WTC11 (cell line): ENCODE measurements around the gene PSMA7. TPM values are rescaled to one million over a fixed set of nuclear protein-coding genes. Genes with fewer than 3 reads are reported as not detected.
"Not testable (repeated sequence)": the region's sequence is repeated elsewhere in the genome, so short reads cannot be mapped to it uniquely, and the experiment has no call there.

Experiments
- ATAC-seq: fragments of 200-7000 bp; cut with Tn5 transposase; 2 replicates; pipeline ENCODE4 v1.10.0; 2021; ENCODE audit warnings: mild to moderate bottlenecking, moderate library complexity
- CTCF ChIA-PET: fragments of 300-600 bp; sonication (Branson Sonifier 250); formaldehyde crosslinking; loops from one replicate; lab custom pipeline; 2021; ENCODE audit warnings: antibody characterized with exemption; lab: Charles Lee
- POLR2A ChIA-PET: fragments of 350-600 bp; sonication (Branson Sonifier 250); formaldehyde crosslinking; loops from one replicate; lab custom pipeline; 2021; ENCODE audit warnings: antibody characterized with exemption; lab: Charles Lee
- DNase-seq: peaks from one replicate; pipeline ENCODE4 v3.0.0; 2021; ENCODE audit warnings: low spot score
- H3K27ac Mint-ChIP-seq: 2 replicates; pipeline ENCODE4 v1.8.0; 2021; ENCODE audit warnings: mixed read lengths
- H3K27me3 Mint-ChIP-seq: 2 replicates; pipeline ENCODE4 v1.8.0; 2021; ENCODE audit warnings: low read depth, mild to moderate bottlenecking, moderate library complexity, mixed read lengths
- H3K36me3 Mint-ChIP-seq: 2 replicates; pipeline ENCODE4 v1.8.0; 2021; ENCODE audit warnings: mixed read lengths
- H3K4me1 Mint-ChIP-seq: 2 replicates; pipeline ENCODE4 v1.8.0; 2022; ENCODE audit warnings: mixed read lengths
- H3K4me3 Mint-ChIP-seq: 2 replicates; pipeline ENCODE4 v1.8.0; 2021; ENCODE audit warnings: mild to moderate bottlenecking, moderate library complexity, mixed read lengths
- H3K9me3 Mint-ChIP-seq: 2 replicates; pipeline ENCODE4 v1.8.0; 2021; ENCODE audit warnings: mixed read lengths
- CREB1 ChIP-seq: sonication (generic); formaldehyde crosslinking; IDR thresholded peaks from 2 replicates; pipeline ENCODE4 v1.8.0; 2023; ENCODE audit warnings: mild to moderate bottlenecking, missing genetic modification reagents
- E2F4 ChIP-seq: sonication (generic); formaldehyde crosslinking; IDR thresholded peaks from 2 replicates; pipeline ENCODE4 v1.8.1; 2022; ENCODE audit warnings: low read depth, mild to moderate bottlenecking, moderate library complexity, missing genetic modification reagents, borderline replicate concordance
- E2F5 ChIP-seq: sonication (generic); formaldehyde crosslinking; IDR thresholded peaks from 2 replicates; pipeline ENCODE4 v1.8.1; 2022; ENCODE audit warnings: mild to moderate bottlenecking, moderate library complexity, missing genetic modification reagents
- FOXJ3 ChIP-seq: sonication (generic); formaldehyde crosslinking; IDR thresholded peaks from 2 replicates; pipeline ENCODE4 v1.9.0; 2021; ENCODE audit warnings: missing genetic modification reagents, mild to moderate bottlenecking, borderline replicate concordance
- FOXP1 ChIP-seq: sonication (generic); formaldehyde crosslinking; IDR thresholded peaks from 2 replicates; pipeline ENCODE4 v1.8.0; 2022; ENCODE audit warnings: missing genetic modification reagents, mild to moderate bottlenecking, moderate library complexity, borderline replicate concordance
- HMGA2 ChIP-seq: fragments of 250-450 bp; sonication (Bioruptor Pico); IDR thresholded peaks from 2 replicates; pipeline ENCODE4 v1.4.0; 2021; ENCODE audit warnings: mild to moderate bottlenecking, moderate library complexity
- IRF1 ChIP-seq: sonication (generic); formaldehyde crosslinking; IDR thresholded peaks from 2 replicates; pipeline ENCODE4 v1.8.0; 2023; ENCODE audit warnings: missing genetic modification reagents
- MXD4 ChIP-seq: fragments of 250-450 bp; sonication (Bioruptor Pico); IDR thresholded peaks from 2 replicates; pipeline ENCODE4 v1.8.0; 2021; ENCODE audit warnings: mild to moderate bottlenecking, moderate library complexity, borderline replicate concordance
- NR1H2 ChIP-seq: sonication (generic); formaldehyde crosslinking; IDR thresholded peaks from 2 replicates; pipeline ENCODE4 v1.9.0; 2021; ENCODE audit warnings: mild to moderate bottlenecking, moderate library complexity, missing genetic modification reagents
- RELA ChIP-seq: sonication (generic); formaldehyde crosslinking; IDR thresholded peaks from 2 replicates; pipeline ENCODE4 v1.8.1; 2022; ENCODE audit warnings: missing genetic modification reagents, mild to moderate bottlenecking, borderline replicate concordance
- SP1 ChIP-seq: sonication (generic); formaldehyde crosslinking; conservative IDR thresholded peaks from 2 replicates; pipeline ENCODE4 v1.8.1; 2022; ENCODE audit warnings: missing genetic modification reagents
- TEAD1 ChIP-seq: sonication (generic); formaldehyde crosslinking; IDR thresholded peaks from 2 replicates; pipeline ENCODE4 v1.8.0; 2022; ENCODE audit warnings: mild to moderate bottlenecking, missing genetic modification reagents
- ZNF121 ChIP-seq: sonication (generic); formaldehyde crosslinking; IDR thresholded peaks from 2 replicates; pipeline ENCODE4 v1.8.0; 2023; ENCODE audit warnings: missing genetic modification reagents
- ZNF317 ChIP-seq: sonication (generic); formaldehyde crosslinking; IDR thresholded peaks from 2 replicates; pipeline ENCODE4 v1.8.1; 2023; ENCODE audit warnings: low read depth, mild to moderate bottlenecking, moderate library complexity, missing genetic modification reagents, borderline replicate concordance
- total RNA-seq: library from RNA; stranded (reverse); gene quantifications from 3 replicates; pipeline ENCODE4 v1.2.3, GENCODE V29; 2021
- TF ChIP-seq, protein P1 (sequence below): fragments of 250-450 bp; sonication (Bioruptor Pico); IDR thresholded peaks from 2 replicates; pipeline ENCODE4 v1.9.0; 2021; ENCODE audit warnings: mild to moderate bottlenecking
- TF ChIP-seq, protein P2 (sequence below): sonication (generic); formaldehyde crosslinking; IDR thresholded peaks from 2 replicates; pipeline ENCODE4 v1.8.1; 2022; ENCODE audit warnings: missing genetic modification reagents, borderline replicate concordance
- TF ChIP-seq, protein P3 (sequence below): sonication (generic); formaldehyde crosslinking; IDR thresholded peaks from 2 replicates; pipeline ENCODE4 v1.8.0; 2022; ENCODE audit warnings: missing genetic modification reagents
- TF ChIP-seq, protein P4 (sequence below): sonication (generic); formaldehyde crosslinking; IDR thresholded peaks from 2 replicates; pipeline ENCODE4 v1.8.1; 2023; ENCODE audit warnings: mild to moderate bottlenecking, missing genetic modification reagents

Gene PSMA7
- total RNA-seq, 1 experiment from 2014 or later: 364 TPM

- DNase-seq, H3K36me3 Mint-ChIP-seq, H3K9me3 Mint-ChIP-seq, H3K4me3 Mint-ChIP-seq, H3K27me3 Mint-ChIP-seq, H3K27ac Mint-ChIP-seq, ATAC-seq: not testable (repeated sequence)
- peaks cover 21% of the 10 kb centered on the region for H3K4me1 Mint-ChIP-seq
- CTCF ChIA-PET: interaction anchor here (1.4 kb wide), 1 partner anchor 20 kb away, joined by 4 read pairs; no protein-coding TSS in a partner anchor
- POLR2A ChIA-PET: interaction anchor here (0.7 to 1.2 kb wide), 2 partner anchors 48 to 797 kb away, joined by 4 to 5 read pairs; no protein-coding TSS in a partner anchor
- peak; percentile 74; the same call in 1 of the 2 replicates for TF ChIP-seq ZNF121
Observed at GRCh38 chr20:62115800-62116407, 27.3 kb downstream of the PSMA7 start.

- Mint-ChIP-seq H3K9me3 (peaks cover 10% of the 10 kb centered on the region), H3K27ac (no peak overlapping the region), H3K27me3 (peaks cover 6% of the 10 kb centered on the region; the same call in 1 of the 2 replicates), H3K4me1 (peaks cover 15% of the 10 kb centered on the region), H3K36me3 (peaks cover 8% of the 10 kb centered on the region), H3K4me3 (peak overlapping the region; percentile 34)
- ChIA-PET POLR2A (interaction anchor here (0.6 to 1.2 kb wide), 2 partner anchors 14 to 47 kb away, joined by 4 read pairs; no protein-coding TSS in a partner anchor), CTCF (interaction anchor here (0.6 to 1.4 kb wide), 3 partner anchors 22 to 104 kb away, joined by 3 to 4 read pairs (median 4); no protein-coding TSS in a partner anchor)
- TF ChIP-seq FOXJ3 (CRISPR knock-in tag) (no peak), E2F5 (no peak), CREB1 (CRISPR knock-in tag) (no peak), MXD4 (no peak), SP1 (CRISPR knock-in tag) (no peak), RELA (CRISPR knock-in tag) (no peak), TEAD1 (CRISPR knock-in tag) (no peak), E2F4 (CRISPR knock-in tag) (no peak), ZNF317 (no peak), NR1H2 (CRISPR knock-in tag) (no peak), IRF1 (CRISPR knock-in tag) (no peak), FOXP1 (CRISPR knock-in tag) (no peak), HMGA2 (CRISPR knock-in tag) (no peak)
- TF ChIP-seq, protein P1, sequence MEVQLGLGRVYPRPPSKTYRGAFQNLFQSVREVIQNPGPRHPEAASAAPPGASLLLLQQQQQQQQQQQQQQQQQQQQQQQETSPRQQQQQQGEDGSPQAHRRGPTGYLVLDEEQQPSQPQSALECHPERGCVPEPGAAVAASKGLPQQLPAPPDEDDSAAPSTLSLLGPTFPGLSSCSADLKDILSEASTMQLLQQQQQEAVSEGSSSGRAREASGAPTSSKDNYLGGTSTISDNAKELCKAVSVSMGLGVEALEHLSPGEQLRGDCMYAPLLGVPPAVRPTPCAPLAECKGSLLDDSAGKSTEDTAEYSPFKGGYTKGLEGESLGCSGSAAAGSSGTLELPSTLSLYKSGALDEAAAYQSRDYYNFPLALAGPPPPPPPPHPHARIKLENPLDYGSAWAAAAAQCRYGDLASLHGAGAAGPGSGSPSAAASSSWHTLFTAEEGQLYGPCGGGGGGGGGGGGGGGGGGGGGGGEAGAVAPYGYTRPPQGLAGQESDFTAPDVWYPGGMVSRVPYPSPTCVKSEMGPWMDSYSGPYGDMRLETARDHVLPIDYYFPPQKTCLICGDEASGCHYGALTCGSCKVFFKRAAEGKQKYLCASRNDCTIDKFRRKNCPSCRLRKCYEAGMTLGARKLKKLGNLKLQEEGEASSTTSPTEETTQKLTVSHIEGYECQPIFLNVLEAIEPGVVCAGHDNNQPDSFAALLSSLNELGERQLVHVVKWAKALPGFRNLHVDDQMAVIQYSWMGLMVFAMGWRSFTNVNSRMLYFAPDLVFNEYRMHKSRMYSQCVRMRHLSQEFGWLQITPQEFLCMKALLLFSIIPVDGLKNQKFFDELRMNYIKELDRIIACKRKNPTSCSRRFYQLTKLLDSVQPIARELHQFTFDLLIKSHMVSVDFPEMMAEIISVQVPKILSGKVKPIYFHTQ (CRISPR knock-in tag): no peak
- TF ChIP-seq, protein P2, sequence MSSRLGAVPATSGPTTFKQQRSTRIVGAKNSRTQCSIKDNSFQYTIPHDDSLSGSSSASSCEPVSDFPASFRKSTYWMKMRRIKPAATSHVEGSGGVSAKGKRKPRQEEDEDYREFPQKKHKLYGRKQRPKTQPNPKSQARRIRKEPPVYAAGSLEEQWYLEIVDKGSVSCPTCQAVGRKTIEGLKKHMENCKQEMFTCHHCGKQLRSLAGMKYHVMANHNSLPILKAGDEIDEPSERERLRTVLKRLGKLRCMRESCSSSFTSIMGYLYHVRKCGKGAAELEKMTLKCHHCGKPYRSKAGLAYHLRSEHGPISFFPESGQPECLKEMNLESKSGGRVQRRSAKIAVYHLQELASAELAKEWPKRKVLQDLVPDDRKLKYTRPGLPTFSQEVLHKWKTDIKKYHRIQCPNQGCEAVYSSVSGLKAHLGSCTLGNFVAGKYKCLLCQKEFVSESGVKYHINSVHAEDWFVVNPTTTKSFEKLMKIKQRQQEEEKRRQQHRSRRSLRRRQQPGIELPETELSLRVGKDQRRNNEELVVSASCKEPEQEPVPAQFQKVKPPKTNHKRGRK (CRISPR knock-in tag): no peak
- TF ChIP-seq, protein P3, sequence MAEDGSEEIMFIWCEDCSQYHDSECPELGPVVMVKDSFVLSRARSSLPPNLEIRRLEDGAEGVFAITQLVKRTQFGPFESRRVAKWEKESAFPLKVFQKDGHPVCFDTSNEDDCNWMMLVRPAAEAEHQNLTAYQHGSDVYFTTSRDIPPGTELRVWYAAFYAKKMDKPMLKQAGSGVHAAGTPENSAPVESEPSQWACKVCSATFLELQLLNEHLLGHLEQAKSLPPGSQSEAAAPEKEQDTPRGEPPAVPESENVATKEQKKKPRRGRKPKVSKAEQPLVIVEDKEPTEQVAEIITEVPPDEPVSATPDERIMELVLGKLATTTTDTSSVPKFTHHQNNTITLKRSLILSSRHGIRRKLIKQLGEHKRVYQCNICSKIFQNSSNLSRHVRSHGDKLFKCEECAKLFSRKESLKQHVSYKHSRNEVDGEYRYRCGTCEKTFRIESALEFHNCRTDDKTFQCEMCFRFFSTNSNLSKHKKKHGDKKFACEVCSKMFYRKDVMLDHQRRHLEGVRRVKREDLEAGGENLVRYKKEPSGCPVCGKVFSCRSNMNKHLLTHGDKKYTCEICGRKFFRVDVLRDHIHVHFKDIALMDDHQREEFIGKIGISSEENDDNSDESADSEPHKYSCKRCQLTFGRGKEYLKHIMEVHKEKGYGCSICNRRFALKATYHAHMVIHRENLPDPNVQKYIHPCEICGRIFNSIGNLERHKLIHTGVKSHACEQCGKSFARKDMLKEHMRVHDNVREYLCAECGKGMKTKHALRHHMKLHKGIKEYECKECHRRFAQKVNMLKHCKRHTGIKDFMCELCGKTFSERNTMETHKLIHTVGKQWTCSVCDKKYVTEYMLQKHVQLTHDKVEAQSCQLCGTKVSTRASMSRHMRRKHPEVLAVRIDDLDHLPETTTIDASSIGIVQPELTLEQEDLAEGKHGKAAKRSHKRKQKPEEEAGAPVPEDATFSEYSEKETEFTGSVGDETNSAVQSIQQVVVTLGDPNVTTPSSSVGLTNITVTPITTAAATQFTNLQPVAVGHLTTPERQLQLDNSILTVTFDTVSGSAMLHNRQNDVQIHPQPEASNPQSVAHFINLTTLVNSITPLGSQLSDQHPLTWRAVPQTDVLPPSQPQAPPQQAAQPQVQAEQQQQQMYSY: no peak
- TF ChIP-seq, protein P4, sequence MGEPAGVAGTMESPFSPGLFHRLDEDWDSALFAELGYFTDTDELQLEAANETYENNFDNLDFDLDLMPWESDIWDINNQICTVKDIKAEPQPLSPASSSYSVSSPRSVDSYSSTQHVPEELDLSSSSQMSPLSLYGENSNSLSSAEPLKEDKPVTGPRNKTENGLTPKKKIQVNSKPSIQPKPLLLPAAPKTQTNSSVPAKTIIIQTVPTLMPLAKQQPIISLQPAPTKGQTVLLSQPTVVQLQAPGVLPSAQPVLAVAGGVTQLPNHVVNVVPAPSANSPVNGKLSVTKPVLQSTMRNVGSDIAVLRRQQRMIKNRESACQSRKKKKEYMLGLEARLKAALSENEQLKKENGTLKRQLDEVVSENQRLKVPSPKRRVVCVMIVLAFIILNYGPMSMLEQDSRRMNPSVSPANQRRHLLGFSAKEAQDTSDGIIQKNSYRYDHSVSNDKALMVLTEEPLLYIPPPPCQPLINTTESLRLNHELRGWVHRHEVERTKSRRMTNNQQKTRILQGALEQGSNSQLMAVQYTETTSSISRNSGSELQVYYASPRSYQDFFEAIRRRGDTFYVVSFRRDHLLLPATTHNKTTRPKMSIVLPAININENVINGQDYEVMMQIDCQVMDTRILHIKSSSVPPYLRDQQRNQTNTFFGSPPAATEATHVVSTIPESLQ (CRISPR knock-in tag): no peak
- DNase-seq (peak; percentile 33), ATAC-seq (peak; percentile 79)
Observed at GRCh38 chr20:62114894-62115293, 28.3 kb downstream of the PSMA7 start.
